HTR-8/SVneo (cell line): Measurements from ENCODE around the gene FADS2.

ENCODE experiments used
- DNase-seq: peaks from one replicate; pipeline ENCODE4 v3.0.0; 2011; ENCODE audit warnings: low spot score, mixed read lengths; ENCODE audit not compliant: insufficient read length
- FAIRE-seq: peaks from 2 replicates; lab custom pipeline; 2011; peaks lifted over from hg19 to GRCh38; lab: Jason Lieb, UNC

The FADS2 gene

GRCh38 chr11:61882879-61883278 is 54.8 kb downstream of the FADS2 start:
- DNase-seq: no peak
- FAIRE-seq: no peak

- DNase-seq (no peak), FAIRE-seq (no peak)
Measured at GRCh38 chr11:61883327-61883726, 55.2 kb downstream of the FADS2 start.

DNA sequence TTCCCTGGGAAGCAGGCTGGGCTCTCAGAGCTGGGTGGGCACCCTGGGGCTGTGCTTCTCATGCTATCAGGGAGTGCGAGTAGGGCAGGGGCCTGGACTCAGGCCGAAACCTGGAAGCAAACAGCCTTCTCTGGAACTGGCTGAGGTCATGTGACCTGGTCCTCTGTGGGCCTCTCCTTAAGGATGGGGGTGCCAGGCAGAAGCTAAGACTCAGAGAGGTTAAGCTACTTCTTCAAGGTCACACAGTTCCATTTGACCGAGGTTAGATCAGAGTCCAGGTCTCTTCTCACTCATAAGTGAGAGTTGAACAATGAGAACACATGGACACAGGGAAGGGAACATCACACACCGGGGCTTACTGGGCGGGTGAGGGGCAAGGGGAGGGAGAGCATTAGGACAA is 55.8 kb downstream of the FADS2 start:
- DNase-seq (no peak), FAIRE-seq (no peak)

- DNase-seq: no peak
Measured at GRCh38 chr11:61885166-61885778, 57.2 kb downstream of the FADS2 start.

DNA sequence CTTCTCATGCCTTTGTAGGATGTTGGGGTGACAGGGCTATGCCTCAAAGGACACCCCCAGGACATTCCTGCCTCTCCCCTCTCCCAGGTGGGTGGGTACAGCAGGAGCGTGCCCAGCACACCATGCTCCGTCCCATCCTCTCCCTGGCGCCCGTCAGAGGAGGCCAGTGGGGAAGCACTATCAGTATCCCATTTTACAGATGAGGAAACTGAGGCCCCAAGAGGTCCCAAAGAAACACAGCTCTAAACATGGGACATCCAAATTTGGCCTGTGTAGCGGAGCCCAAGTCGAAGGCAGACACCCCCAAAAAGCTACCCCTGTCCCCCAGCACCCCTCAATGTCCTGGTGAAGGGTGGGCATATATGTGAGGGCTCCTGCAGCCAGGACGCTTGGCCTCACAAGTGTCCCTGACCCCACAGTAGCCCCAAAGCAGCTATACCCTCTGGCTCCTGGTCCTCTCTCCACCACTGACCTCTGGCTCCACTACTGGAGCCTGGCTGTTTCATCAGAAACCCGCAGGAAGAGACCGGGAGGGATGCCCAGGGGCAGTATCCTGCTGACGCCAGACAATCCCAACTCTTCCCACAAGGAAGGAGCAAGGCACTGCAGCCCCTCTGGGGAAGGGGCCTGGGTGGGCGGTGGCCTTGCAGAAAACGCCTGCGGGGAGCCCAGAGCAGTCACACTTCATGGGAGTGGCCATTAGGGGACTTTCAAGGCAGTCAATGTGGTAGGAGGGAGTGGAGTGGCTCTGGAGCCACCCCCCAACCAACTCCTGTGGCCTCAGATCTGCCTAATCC is 57.9 kb downstream of the FADS2 start:
- DNase-seq (no peak), FAIRE-seq (no peak)

More at GRCh38 chr11:61885166-61885778, 57.2 kb downstream of the FADS2 start:
- no peak for FAIRE-seq

DNA sequence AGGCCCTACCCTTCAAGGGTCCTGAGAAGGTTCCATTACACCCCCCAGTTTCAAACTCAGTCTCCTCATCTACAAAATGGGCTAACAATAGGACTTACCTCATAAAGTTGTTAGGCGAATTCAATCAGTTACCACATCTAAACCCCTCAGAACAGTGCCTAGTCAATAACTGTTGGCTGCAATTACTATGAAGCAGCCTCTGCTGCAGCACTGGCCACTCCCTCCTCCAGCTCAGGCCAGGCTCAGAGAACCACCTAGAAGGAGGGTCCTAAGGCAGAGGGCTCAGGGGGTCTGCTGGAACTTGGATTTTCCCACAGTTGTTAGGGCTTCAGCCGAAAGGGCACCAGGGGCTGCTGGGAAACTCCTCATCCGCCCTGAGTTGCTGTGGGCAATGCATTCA is 58.5 kb downstream of the FADS2 start:
- FAIRE-seq (no peak), DNase-seq (no peak)

DNA sequence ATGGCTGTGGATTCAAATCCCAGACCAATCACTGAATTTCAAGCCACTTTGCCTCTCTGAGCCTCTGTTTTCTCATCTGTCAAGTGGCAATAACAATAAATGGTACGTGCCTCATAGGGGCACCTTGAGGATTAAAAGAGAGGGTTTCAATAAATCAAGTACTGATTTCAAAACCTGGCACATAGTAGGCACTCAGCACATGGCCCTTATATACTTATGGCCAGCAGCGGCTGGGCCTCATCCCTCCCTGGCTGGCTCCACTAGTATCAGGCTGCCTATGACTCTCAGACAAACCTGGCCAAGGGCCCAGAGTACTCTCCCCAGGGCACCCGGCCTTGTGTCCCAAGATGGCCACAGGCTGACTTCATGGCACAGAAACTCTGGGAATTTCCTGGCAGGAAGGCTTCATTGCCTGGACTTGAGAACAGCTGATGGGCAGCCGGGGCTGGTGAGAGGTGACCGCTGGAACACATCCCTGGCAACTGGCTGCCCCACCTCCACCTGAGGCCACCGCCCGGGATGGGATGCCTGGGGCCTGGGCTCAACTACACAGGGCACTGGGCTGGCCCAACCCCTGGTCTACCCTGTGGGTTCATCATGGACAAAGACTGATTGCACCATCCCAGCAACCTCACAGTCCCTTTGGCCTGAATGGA is 59.9 kb downstream of the FADS2 start:
- DNase-seq (peak; percentile 84), FAIRE-seq (peak; percentile 49)

GRCh38 chr11:61888590-61888989 is 60.5 kb downstream of the FADS2 start:
- DNase-seq (no peak), FAIRE-seq (no peak)

- DNase-seq (no peak), FAIRE-seq (no peak)
Measured at GRCh38 chr11:61889831-61890230, 61.7 kb downstream of the FADS2 start.

DNA sequence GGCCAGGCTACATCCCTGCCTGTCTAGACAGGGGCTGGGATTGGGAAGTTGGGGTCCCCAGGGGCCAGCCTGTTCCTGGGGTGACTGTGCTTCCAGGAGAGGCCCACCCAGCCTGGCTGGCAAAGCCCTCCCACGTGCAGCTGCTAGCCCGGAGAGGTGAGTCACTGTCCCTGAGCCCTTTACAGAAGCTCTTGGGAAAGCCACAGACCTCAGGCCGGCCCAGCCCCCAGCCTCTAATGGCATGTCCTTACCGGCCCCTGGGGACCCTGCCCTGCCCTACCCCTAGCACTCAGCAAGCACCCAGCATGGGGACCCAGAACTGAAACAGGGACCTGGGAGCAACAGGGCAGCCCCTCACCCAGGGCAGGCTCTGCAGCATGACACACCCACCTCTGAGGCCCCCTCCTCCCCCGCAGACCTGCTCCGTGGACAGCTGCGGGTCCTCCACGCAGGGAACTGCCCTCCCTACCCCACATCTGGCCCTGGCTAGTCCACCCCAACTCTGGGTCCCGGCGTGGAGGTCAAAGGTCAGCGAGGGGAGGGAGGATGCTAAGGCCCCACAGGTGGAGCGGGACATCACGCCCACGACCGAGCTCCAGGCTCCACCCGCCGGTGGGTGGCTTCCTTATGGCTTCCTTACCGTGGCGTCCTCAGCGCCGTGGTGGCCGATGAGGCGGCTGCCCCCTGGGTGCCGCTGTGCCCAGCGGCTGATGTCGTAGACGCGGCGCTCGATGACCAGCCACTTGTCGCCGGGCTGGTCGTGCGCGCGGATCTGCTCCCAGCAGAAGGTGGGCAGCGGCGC is 62.6 kb downstream of the FADS2 start:
- DNase-seq: peak; percentile 68

GRCh38 chr11:61891331-61892084 is 63.4 kb downstream of the FADS2 start, which contains the start of gene FADS3:
TSS of gene FADS3 (minus strand) at chr11:61891545. CDS start at chr11:61891381, 164 bp downstream.
- DNase-seq (peak; percentile 76), FAIRE-seq (peak; percentile 46)

More for the DNA sequence above, 62.6 kb downstream of the FADS2 start:
- no peak for FAIRE-seq

DNA sequence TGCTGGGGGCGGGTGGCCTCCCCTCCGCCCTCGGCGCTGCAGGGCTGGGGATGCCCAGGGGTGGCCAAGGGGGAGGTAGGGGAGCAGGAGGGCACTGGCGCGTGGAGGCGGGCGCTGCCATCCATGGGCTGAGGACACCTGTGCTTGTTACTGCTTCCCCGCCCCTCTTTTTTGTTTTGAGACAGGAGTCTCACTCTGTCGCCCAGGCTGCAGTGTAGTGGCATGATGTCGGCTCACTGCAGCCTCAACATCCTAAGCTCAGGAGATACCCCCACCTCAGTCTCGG is 63.9 kb downstream of the FADS2 start:
- no peak for DNase-seq
- no peak for FAIRE-seq

DNA sequence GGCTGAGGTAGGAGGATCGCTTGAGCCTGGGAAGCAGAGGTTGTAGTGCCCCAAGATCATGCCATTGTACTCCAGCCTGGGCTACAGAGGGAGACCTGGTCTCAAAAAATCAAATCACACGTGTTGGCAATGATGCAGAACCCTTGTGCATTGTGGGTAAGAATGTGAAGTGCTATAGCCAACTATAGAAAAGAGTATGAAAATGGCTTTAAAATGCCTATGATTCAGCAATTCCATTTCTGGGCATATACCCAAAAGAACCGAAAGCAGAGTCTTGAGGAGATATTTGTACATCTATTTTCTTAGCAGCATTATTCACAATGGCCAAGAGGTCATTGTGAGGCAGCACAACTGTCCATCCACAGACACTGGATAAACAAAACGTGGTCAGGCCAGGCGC is 65.9 kb downstream of the FADS2 start:
- DNase-seq (no peak), FAIRE-seq (no peak)

GRCh38 chr11:61895046-61895717 is 67.1 kb downstream of the FADS2 start:
- FAIRE-seq: no peak
- DNase-seq: no peak

DNA sequence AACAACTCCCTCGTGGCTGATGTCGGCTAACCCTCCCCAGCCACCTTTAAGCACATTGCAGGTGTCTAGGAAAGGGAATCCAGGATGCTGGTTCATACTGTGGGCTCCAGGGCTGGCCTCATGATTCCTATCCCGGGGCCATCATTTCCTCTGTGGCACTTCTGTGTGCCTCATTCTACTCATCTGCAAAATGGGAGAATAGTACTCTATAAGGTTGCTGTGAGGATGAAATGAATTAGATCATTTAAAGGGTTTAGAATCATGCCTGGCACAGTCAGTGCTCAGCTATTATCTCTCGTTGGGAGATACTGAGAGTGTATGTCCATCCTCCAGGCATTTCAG is 67.6 kb downstream of the FADS2 start:
- no peak for FAIRE-seq
- no peak for DNase-seq

DNA sequence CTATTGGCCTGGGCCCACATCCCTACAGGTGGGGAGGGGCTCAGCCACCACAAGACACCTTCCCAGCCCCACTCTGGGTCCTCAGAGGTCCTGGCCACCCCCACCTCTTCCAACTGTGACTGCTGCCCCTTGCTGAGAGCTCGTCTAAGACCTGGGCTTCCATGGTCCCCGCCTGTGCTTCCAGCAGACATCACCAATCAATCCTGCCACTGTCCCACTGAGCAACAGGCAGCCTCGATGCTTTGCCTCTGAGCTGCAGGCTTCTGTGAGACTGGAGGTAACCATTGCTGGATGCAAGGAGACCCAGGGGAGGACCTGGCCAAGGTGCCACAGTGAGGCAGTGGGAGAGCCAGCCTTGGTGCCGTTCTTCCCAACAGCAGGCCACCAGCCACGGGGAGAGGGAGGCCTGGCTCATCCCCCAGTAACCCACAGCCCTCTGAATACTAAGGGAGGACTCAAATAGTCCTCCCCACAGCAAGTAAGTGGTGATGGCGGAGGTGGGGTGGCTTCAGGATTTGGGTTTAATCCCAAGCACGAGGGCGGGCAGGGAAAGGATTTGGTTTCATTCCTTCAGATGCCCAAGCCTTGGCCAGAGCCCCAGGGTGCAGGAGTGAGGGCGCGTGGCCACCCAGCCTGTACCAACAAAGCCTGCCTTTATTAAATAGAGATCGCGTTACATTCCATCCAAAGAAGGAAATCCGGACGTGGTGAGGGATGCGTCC is 68.7 kb downstream of the FADS2 start:
- no peak for FAIRE-seq

DNA sequence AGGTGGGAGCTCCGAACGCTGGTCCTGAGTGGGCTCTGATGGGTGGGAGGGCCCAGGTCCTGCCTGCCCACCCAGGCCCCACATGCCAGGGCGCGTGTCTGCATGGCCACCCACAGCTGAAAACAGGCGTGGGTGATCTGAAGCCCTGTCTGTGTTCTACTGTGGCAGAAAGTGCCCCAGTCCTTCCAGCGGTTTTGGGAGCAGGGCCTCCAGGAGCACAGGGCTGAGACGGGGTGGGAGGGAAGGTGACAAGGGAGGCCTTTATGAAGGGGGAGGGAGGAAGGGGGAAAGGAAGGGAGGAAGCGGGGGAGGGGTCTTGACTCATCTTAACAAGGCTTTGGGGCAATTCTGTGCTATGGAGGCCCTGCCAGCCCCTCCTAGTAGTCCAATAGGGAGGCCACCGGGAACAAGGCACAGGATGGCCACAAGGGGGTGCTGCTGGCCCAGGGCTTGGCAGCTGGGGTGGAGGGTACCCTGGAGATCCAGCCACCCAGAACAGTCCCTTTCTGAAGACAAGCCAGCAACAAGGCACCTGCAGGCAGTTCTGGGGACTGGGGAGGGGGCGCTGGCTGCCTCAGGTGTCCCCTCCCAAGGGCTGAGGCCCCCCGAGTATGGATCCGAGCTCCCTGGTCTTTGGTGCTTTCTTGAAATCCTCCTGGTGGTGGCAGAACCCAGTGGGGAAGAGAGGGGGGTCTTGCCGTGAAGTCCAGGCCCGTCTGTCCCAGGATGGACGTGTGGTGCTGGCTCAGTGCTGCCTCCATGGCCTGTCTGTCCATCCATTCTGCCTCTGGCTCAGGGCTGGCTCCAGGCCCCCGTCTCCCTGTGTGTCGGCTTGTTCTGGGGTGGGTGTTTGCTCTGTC is 69.5 kb downstream of the FADS2 start:
- peak; percentile 79 for DNase-seq
- no peak for FAIRE-seq

More for the DNA sequence above, 68.7 kb downstream of the FADS2 start:
- DNase-seq: no peak

GRCh38 chr11:61898247-61898582 is 70.1 kb downstream of the FADS2 start:
- no peak for DNase-seq
- no peak for FAIRE-seq
